Retina (tissue), 1 donor: ENCODE measurements around the gene AASDH.
A peak's percentile ranks its signal among the peaks of the same experiment; 100 is the strongest.
"Not testable (repeated sequence)": the region's sequence is repeated elsewhere in the genome, so short reads cannot be mapped to it uniquely, and the experiment has no call there.

Experiments
- DNase-seq: peaks from one replicate; pipeline ENCODE4 v3.0.0-alpha.2; 2016

The AASDH gene

GRCh38 chr4:56400560-56400959, 13.3 kb upstream of the AASDH start:
- no peak for DNase-seq

GRCh38 chr4:56391270-56391669, 4.0 kb upstream of the AASDH start:
- no peak for DNase-seq

GRCh38 chr4:56389558-56389957, 2.3 kb upstream of the AASDH start:
- DNase-seq, result no peak

- no peak for DNase-seq
Observed at GRCh38 chr4:56388306-56388705, 1.0 kb upstream of the AASDH start.

GRCh38 chr4:56386091-56386490, 1.2 kb downstream of the AASDH start:
- no peak for DNase-seq

GRCh38 chr4:56375458-56375857, 11.8 kb downstream of the AASDH start:
- DNase-seq, result no peak

- DNase-seq, result no peak
Observed at GRCh38 chr4:56374956-56375355, 12.3 kb downstream of the AASDH start.

GRCh38 chr4:56372774-56373173, 14.5 kb downstream of the AASDH start:
- DNase-seq, result no peak

GRCh38 chr4:56371426-56372220, 15.7 kb downstream of the AASDH start:
- no peak for DNase-seq

- DNase-seq, result no peak
Observed at GRCh38 chr4:56370377-56370776, 16.9 kb downstream of the AASDH start.

GRCh38 chr4:56362981-56363380, 24.3 kb downstream of the AASDH start:
- not testable (repeated sequence) for DNase-seq

- DNase-seq, result no peak
Observed at GRCh38 chr4:56360071-56360470, 27.2 kb downstream of the AASDH start.

- DNase-seq, result no peak
Observed at GRCh38 chr4:56356650-56357049, 30.6 kb downstream of the AASDH start.

- no peak for DNase-seq
Observed at GRCh38 chr4:56348576-56348975, 38.7 kb downstream of the AASDH start.

- DNase-seq, result no peak
Observed at GRCh38 chr4:56345458-56345857, 41.8 kb downstream of the AASDH start.

- DNase-seq, result no peak
Observed at GRCh38 chr4:56342746-56343145, 44.5 kb downstream of the AASDH start.

- DNase-seq, result peak; percentile 17
Observed at GRCh38 chr4:56330691-56331090, 56.6 kb downstream of the AASDH start.

GRCh38 chr4:56326363-56326762, 60.9 kb downstream of the AASDH start:
- DNase-seq, result no peak

GRCh38 chr4:56324011-56324610, 63.2 kb downstream of the AASDH start:
- DNase-seq, result no peak

GRCh38 chr4:56323327-56323726, 64.0 kb downstream of the AASDH start:
- DNase-seq, result no peak

GRCh38 chr4:56321251-56321650, 66.0 kb downstream of the AASDH start:
- DNase-seq, result no peak

- no peak for DNase-seq
Observed at GRCh38 chr4:56320293-56320692, 67.0 kb downstream of the AASDH start.

- DNase-seq, result no peak
Observed at GRCh38 chr4:56318555-56318954, 68.7 kb downstream of the AASDH start.

GRCh38 chr4:56317749-56318148, 69.5 kb downstream of the AASDH start:
- DNase-seq, result no peak
